Activated CD4-positive, CD25-positive, alpha-beta regulatory T cell treated with anti-CD3 and anti-CD28 coated beads, Interleukin-2, amount 50 U/mL, for 16 hours (primary cell): ENCODE measurements around the gene AP4E1.
"Not testable (repeated sequence)": the region's sequence is repeated elsewhere in the genome, so short reads cannot be mapped to it uniquely, and the experiment has no call there.

Experiments
- DNase-seq: peaks from one replicate; pipeline ENCODE4 v3.0.0-alpha.2; 2020; ENCODE audit warnings: low read depth, low spot score

AP4E1 gene

GRCh38 chr15:50889589-50889988 lies 18.9 kb upstream of the AP4E1 start:
- no peak for DNase-seq

DNA sequence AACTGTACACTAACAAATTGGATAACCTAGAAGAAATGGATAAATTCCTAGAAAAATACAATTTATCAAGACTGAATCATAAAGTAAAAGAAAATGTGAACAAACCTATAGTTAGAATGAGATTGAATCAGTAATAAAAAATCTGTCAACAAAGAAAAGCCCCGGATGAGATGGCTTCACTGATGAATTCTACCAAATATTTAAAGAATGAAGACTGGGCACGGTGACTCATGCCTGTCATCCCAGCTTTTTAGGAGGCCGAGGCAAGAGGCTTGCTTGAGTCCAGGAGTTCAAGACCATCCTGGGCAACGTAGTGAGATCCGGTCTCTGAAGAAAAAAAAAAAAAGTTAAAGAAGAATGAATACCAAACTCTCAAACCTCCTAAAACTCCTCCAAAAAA lies 17.7 kb upstream of the AP4E1 start:
- DNase-seq = no peak

DNA sequence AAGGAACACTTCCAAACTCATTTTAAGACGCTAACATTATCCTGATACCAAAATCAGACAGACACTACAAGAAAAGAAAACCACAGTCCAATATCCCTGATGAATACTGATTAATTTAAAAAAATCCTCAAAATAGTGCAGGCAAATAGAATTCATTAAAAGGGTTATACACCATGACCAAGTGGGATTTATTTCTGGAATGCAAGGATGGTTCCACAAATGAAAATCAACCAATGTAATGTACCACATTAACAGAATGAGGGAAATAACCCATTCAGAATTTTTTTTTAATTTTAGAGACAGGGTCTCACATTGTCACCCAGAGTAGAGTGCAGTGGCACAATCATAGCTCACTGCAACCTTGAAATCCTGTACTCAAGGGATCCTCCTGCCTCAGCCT lies 17.3 kb upstream of the AP4E1 start:
- DNase-seq = no peak

- no peak for DNase-seq
These were observed 14.5 kb upstream of the AP4E1 start for GRCh38 chr15:50893976-50894375.

DNA sequence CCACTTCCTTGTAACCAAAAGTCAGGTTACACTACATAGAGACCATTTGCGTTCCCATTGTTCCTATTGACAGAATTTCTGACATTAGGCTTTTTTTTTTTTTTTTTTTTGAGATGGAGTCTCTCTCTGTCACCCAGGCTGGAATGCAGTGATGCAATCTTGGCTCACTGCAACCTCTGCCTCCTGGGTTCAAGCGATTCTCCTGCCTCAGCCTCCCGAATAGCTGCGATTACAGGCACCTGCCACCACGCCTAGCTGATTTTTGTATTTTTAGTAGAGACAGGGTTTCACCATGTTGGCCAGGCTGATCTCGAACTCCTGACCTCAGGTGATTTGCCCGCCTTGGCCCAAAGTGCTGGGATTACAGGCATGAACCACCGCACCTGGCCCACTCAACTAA lies 7.1 kb upstream of the AP4E1 start:
- not testable (repeated sequence) for DNase-seq

GRCh38 chr15:50904211-50904610 lies 4.3 kb upstream of the AP4E1 start:
- no peak for DNase-seq

DNA sequence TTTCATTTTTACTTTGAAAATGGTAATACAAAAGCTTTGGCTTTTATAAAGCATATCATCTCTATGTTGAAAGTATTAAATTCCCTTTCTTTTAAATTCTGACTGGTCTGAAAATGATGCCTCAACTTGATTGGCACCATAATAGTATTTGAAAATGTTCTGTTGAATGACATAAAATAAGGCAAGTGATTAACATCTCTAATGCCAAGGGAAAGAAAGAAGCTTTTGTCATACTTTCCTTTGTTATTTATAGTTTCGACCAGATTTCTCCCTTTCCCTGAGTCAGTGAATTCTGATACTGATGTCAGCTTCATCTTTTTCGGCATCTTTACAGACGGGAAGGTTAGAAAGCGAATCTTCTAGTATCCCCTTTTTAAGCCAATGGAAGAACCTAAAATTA lies 3.4 kb upstream of the AP4E1 start:
- DNase-seq = no peak

- peak; percentile 66 for DNase-seq
These were observed 1.4 kb upstream of the AP4E1 start for GRCh38 chr15:50906954-50907600.

DNA sequence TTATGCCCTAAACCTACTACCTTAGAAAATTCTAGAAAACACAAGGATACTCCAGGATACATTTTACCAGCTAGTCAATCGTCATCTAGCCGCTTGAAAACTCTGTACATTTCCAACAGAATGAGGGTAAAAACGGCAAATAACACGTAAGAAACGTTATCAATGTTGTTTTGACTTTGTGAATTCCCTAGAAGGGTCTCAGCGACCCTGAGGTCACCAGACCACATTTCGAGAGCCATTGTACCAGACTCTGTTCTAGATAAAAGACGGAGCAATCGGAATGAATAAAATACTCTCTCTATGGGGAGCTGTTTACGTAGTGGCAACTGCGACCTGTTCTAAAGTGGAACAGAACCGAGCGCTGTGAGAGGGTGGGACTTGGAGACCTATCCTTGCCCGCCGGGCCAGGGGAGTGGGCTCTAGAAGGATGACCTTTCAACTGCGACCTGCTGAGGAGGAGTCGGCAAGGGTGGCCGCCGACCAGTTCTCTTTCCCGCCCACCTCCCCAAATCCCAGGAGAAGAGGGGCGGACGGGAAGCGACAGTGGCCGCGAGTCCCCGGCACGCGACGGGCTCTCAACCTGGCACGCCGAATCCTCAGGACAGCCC lies 778 bp upstream of the AP4E1 start:
- DNase-seq = peak; percentile 16

DNA sequence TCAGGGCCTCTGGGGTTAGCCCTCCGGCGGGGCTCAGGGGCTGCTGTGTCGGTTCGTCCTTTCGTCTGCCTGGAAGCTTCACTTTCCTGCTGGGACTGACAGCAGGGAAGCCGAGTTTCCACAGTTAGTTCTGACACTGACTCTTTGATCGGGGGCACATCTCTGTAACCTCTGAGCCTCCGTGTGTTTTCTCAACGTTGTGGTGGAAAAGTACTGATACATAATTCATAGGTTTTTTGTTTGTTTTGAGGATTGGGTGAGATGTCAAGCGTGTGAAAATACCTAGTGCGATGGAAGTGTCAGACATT lies 481 bp downstream of the AP4E1 start:
- DNase-seq = no peak

- not testable (repeated sequence) for DNase-seq
These were observed 1.9 kb downstream of the AP4E1 start for GRCh38 chr15:50910426-50910795.

- no peak for DNase-seq
These were observed 2.5 kb downstream of the AP4E1 start for GRCh38 chr15:50911001-50911400.

DNA sequence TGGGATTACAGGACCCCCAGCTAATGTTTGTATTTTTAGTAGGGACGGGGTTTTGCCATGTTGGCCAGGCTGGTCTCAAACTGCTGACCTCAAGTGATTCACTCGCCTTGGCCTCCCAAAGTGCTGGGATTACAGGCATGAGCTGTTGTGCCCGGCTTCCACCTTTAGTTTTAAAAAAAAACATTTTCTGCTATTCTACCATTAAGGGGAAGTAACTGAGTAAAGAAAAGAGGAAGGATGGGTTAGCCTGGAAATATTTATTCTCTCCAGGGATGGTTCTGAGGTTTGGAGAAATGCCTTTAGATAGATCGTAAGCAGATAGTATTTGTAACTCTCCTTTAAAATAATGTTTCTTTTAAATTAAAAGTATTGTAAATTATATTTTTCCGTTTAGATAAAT lies 3.1 kb downstream of the AP4E1 start:
- DNase-seq = no peak

DNA sequence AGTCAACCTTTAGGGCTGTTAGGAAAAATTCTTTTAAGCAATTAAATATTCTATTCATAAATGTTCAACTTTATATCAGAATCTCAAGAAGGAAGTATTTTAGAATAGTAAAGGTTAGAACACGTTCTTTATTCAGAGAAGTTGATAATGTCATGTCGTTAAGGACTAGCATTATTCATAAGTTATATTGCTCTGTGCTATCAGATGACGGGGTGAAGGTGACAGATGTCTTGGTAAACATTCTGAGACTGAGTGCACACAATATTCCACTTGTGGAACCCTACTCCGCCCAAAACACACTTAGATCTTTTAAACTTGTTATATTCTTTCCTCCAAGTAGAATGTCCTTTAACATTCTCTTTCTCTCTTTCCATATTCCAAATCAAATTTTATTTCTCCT lies 7.9 kb downstream of the AP4E1 start:
- DNase-seq = no peak

GRCh38 chr15:50919359-50919758 lies 10.9 kb downstream of the AP4E1 start:
- not testable (repeated sequence) for DNase-seq

DNA sequence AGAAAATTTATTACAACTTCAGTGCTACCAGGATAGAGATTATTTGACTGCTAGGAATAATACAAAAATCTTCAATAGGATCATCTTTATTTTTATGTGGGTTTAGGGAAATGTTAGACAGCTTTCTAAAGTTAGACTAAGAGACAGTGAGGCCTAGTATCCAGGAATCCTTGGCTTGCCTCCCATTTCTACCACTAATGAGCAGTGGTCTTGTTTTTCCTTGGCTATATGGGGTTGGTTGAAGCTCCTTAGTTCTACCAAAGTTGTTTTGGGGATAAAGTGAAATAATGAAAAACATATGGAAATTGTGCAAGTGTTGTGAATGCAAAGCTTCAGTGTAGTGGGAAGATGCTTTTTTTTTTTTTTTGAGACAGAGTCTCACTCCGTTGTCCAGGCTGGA lies 16.8 kb downstream of the AP4E1 start:
- DNase-seq = no peak

DNA sequence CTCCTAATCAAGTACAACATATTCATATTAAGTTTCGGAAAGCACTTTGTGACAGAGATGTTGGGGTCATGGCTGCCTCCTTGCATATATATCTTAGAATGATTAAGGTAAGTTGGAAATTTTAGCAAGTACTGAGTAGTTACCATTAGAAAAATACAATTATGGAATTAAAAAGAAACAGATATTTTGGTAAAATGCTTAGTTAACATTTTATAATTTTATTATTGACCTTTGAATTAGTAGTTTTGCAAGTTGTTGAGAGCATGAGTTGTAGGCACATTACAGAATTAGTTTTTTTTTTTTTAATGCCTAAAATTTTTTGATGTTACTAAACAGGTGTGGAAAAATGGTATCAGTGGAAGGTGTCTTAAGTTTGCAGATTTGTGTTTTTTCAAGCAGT lies 20.6 kb downstream of the AP4E1 start:
- DNase-seq = no peak

DNA sequence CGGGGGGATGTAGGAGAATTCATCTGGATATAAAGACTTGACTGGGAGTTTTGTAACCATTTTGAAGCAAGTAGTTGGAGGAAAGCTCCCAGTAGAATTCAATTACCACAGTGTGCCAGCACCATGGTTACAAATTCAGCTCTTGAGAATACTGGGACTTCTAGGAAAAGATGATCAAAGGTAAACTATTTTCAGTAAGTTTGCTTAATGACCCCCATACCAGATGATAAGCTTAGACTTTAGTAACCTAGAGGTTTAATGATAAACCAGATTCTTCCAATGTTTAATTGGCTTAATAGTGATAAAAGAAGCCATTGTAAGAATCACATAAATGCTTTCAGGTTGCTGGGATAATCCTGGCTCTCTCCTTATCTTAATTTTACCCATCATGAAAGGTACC lies 22.3 kb downstream of the AP4E1 start:
- DNase-seq = no peak

- DNase-seq = no peak
These were observed 24.9 kb downstream of the AP4E1 start for GRCh38 chr15:50933341-50933740.

DNA sequence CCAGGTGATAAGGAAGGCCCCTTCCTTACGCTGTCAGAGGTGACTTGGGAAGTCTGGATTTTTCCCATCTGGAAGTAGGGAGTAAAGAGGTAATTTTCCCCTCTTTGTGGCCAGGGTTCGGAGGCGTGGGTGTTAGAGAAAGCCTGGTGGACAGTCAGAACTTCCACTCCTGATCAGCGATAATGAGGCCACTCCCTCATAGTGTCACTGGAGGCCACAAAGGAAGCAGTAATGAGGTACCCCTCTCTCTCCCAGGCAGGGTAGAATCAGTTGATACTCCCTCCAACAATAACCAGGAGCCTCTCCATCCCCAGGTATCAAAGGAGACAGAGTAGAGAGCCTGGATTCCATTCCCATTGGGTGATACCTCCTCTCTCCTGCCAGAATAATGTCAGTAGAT lies 30.0 kb downstream of the AP4E1 start:
- no peak for DNase-seq

GRCh38 chr15:50939911-50940310 lies 31.4 kb downstream of the AP4E1 start:
- DNase-seq = no peak

DNA sequence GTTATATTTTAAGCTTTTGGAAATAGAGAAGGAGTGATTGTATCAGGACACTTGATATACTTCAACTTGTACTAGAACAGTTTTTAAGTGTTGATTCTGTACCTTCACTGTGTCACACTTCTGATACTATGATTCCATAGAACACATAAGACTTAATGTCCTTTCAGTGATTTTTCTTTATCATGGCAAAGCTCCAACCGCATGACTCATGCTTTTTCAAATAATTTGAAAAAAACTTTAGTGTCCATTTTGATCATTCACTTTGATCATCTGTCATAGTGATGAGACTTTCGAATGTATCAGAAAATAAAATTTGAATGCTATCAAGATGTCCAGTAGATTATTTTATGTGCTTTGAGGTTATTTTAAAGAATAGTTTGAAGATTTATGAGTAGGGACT lies 32.0 kb downstream of the AP4E1 start:
- DNase-seq = no peak

GRCh38 chr15:50943638-50944037 lies 35.2 kb downstream of the AP4E1 start:
- no peak for DNase-seq

- no peak for DNase-seq
These were observed 36.2 kb downstream of the AP4E1 start for GRCh38 chr15:50944672-50945071.
